Retina (tissue), 1 donor: ENCODE measurements around the gene SFXN5.
"Not testable (repeated sequence)": the region's sequence is repeated elsewhere in the genome, so short reads cannot be mapped to it uniquely, and the experiment has no call there.

Experiments
- DNase-seq: peaks from one replicate; pipeline ENCODE4 v3.0.0-alpha.2; 2016

The SFXN5 gene, protein sequence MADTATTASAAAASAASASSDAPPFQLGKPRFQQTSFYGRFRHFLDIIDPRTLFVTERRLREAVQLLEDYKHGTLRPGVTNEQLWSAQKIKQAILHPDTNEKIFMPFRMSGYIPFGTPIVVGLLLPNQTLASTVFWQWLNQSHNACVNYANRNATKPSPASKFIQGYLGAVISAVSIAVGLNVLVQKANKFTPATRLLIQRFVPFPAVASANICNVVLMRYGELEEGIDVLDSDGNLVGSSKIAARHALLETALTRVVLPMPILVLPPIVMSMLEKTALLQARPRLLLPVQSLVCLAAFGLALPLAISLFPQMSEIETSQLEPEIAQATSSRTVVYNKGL

GRCh38 chr2:73071360-73072128 is at the start of gene SFXN5:
TSS of gene SFXN5 (minus strand) at chr2:73071712. CDS start at chr2:73071705, 7 bp downstream.
- peak; percentile 100 for DNase-seq

DNA sequence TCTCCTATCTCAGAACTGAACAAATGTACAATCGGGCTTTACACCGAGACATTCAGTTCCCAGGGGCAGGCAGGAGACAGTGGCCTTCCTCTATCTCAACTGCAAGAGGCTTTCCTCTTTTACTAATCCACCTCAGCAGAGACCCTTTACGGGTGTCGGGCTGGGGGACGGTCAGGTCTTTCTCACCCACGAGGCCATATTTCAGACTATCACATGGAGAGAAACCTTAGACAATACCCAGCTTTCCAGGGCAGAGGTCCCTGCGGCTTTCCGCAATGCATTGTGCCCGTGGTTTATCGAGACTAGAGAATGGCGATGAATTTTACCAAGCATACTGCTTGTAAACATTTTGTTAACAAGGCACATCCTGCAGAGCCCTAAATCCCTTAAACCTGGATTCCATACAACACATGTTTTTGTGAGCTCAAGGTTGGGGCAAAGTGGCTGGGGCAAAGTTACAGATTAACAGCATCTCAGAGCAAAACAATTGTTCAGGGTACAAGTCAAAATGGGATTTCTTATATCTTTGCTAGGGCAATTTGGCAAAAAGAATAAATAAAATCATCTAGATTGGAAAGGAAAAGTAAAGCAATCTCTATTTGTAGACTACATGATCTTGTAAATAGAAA is 48.2 kb upstream of the SFXN5 start:
- not testable (repeated sequence) for DNase-seq

DNA sequence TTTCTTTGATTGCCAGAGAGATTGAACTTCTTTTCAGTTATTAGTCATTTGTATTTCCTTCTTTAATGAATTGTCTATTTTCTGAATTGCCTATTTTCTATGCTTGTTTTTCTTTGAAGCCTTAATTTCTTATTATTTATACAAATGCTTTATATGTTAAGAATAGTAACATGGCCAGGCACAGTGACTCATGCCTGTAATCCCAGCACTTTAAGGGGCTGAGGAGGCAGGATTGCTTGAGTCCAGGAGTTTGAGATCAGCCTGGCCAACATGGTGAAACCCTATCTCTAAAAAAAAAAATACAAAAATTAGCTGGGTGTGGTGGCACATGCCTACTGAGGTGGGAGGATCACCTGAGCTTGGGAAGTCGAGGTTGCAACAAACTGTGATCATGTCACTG is 45.9 kb upstream of the SFXN5 start:
- DNase-seq = no peak

- DNase-seq = no peak
These were observed 44.9 kb upstream of the SFXN5 start for GRCh38 chr2:73116182-73116960.

- DNase-seq = no peak
These were observed 42.9 kb upstream of the SFXN5 start for GRCh38 chr2:73114273-73114867.

GRCh38 chr2:73112913-73113854 is 41.7 kb upstream of the SFXN5 start, which contains the start of gene RAB11FIP5:
TSS of gene RAB11FIP5 (minus strand) at chr2:73112948. CDS start at chr2:73112777, 171 bp downstream.
- peak; percentile 87 for DNase-seq

DNA sequence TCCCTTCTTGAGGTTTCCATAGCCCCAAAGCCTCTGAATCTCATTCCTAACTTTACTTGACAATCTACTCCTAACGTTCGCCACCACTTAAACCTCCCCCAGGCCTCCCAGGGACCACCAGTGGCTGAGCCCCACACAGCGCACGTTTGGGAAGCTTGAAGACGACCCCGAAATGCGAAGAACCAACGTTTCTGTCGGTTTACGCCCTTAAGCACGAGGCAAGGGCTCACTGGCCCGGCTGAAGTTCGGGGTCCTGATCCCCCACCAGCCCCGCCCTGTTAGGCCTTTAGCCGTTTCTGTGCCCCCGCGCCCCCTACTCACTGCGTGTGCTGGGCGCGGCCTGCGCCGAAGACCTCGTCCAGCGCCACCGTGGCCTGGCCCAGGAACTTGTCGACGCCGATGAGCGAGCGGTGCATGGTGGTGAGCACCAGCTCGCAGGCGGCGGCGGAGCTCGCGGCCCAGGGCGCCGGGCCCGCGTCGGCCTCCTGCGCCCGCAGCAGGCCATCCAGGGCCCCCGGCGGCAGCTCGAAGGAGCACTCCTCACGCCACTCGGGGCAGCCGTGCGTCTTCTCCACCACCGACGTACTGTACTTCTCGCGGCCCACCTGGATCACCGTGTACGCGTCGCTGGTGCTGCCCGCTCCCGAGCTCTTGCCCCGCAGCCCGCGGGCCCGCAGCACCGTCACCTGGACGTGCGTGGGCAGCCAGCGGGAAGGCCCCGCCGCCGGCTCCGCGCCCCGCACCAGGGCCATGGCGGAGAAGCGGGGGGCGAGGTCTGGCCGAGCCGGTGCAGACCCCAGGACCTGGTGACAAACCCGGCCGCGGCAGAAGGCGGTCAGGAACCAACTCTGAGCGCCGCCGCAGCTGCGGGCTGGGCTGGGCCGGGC is 40.8 kb upstream of the SFXN5 start:
- DNase-seq = peak; percentile 72

DNA sequence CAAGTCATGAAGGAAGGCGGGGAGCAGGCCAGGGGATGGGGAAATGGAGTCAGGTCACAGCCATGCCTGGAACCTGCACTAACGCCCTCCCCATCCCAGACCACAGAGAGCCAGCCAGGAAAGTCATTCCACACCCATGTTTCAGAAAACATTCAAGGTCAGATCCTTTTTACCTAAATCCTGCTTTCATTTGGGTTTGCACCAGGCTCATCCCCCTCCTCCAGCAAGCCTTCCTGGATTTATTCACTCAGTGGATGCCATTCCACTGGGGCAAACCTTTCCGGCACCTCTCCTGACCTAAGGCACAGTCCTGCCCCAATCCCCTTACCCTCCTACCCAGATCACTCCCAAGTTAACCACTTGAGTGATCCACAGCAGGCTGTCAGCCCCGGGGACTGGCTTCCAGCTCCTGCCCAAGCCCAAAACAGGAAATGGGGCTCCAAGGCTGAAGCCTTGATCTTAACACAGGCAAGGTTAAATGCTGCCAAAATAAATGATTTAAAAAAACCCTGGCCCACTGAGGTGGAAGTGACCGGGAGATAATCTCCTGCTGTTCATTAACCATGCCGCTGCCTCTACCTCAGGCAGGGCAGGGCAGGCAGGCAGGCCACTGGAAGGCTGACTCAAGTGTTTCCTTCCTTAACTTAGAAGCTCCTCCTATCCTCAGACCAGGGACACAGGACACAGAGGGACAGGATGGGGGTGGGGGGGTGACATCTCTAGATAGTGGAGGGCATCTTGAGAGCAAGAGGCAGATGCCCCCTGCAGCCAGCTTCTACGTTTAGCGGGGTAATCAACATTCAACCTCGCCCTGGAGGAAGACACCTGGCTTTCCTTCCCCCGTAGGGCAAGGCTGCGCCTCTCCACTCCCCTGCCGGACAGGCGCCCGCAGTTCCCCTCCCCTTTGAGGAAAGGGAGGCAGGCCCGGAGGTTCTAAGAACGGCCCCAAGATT is 39.8 kb upstream of the SFXN5 start:
- peak; percentile 31 for DNase-seq

GRCh38 chr2:73110168-73111072 is 38.9 kb upstream of the SFXN5 start:
- DNase-seq = no peak

GRCh38 chr2:73109431-73110167 is 38.1 kb upstream of the SFXN5 start:
- no peak for DNase-seq

GRCh38 chr2:73107211-73107926 is 35.9 kb upstream of the SFXN5 start:
- DNase-seq = no peak

DNA sequence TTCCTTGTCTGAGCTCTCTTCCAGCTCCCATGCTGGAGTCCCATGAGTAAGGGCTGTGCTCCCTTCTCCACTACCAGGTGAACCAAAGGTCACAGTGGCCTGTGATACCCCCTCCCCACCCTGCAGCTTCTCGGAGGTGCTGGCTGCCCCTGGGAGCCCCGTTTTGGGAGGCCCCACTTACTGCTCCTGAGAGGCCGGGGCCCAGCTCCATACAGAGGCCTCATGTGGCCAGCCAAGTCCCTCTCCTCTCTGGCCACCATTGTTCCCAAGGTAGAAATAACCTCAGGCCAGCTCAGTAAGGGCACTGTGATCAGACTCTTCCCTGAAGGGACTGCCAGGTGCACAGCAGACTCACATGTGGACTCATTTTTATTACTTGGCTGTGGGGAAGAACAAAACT is 35.3 kb upstream of the SFXN5 start:
- no peak for DNase-seq

DNA sequence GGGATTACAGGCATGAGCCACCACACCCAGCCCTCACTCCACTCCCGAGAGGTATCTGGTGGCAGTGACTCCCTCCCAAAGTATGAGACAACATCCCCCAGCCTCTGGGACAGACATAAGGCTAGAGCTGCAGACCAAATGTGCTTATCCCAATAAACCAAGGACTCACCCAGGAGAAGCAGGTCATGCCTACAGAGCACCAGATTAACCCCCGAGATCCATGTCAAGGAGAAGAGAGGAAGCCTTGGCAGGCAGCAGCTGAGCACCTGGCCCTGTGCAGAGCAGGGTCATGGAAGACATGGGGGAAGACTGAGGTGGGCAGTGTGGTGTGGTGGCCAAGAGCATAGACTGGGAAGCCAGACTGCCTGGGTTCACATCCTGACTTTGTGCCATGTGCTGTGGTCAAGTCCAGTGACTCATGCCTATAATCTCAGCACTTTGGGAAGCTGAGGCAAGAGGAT is 34.0 kb upstream of the SFXN5 start:
- DNase-seq = no peak

- DNase-seq = no peak
These were observed 33.4 kb upstream of the SFXN5 start for GRCh38 chr2:73104933-73105332.

DNA sequence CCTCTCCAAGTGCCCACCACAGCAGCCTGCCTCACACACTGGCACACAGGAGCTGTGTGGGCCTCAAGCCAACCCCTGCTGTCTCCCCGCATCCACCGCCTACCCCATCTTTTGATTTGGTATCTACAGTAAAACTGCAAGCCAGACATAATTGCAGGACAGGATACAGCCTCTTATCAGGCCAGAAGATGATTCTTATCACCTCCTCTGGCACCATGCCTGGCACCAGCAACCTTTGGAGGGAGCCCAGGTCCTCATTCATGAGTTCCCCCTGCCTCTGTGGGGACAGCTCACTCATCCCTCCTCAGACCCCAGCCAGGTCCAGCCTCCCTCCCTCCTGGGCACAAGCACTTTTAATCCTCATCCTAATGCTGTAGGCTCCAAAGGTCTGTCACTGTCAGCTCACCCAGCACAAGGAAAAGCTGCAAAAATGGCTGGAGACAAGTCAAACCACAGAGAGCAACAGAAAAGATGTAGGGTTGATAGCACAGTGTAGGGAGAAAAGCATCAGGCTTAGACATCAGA is 31.6 kb upstream of the SFXN5 start:
- DNase-seq = no peak
